Stimulated activated effector memory CD8-positive, alpha-beta T cell treated with anti-CD3 and anti-CD28 coated beads, Interleukin-12 subunit alpha, Interleukin-12 subunit beta, amount 100 ng/mL, for 72 hours (primary cell): ENCODE results near the gene WWOX.

Experiments used
- ATAC-seq: fragments of 150-1000 bp; cut with Tn5 transposase; 2 replicates; pipeline ENCODE4 v1.10.0; 2021
- DNase-seq, 2 donors: peaks; one replicate each; pipeline ENCODE4 v3.0.0; 2021 to 2022; ENCODE audit warnings: low spot score in 2 of 2
- H3K27ac Mint-ChIP-seq: one replicate; pipeline ENCODE4 v1.8.0; 2022; ENCODE audit warnings: mild to moderate bottlenecking, mixed read lengths
- H3K36me3 Mint-ChIP-seq: one replicate; pipeline ENCODE4 v1.8.0; 2022; ENCODE audit warnings: mild to moderate bottlenecking, mixed read lengths
- H3K4me1 Mint-ChIP-seq: one replicate; pipeline ENCODE4 v1.8.0; 2022; ENCODE audit warnings: mixed read lengths
- H3K4me3 Mint-ChIP-seq: one replicate; pipeline ENCODE4 v1.8.0; 2022; ENCODE audit warnings: mild to moderate bottlenecking, mixed read lengths
- H3K9me3 Mint-ChIP-seq: one replicate; pipeline ENCODE4 v1.8.0; 2022; ENCODE audit warnings: mixed read lengths

The WWOX gene

DNA sequence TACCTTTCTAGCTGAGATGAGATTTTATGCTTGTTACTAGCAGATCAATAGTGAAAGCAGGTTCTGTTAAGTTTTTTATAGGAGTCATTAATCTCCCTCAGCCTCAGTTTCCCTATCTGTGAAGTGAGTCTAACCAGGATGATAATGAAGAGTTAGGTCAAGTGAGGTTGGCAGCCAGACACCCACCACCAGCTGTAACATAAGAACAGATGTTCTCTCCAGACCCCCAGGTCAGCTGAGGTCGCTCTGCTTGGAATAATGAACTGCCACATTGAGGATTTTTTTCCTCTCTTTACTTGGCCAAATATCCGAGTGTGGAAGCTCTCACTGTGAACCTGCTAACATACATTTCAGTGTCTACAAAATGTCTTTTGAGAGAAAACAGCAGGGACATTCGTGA lies 389.6 kb downstream of the WWOX start:
- peaks cover 5% of the 10 kb centered on the region for H3K4me1 Mint-ChIP-seq
- H3K9me3 Mint-ChIP-seq: no peaks in the 10 kb centered on the region
- H3K36me3 Mint-ChIP-seq: no peaks in the 10 kb centered on the region
- DNase-seq (no peak), ATAC-seq (no peak)
- no peak overlapping the region for H3K27ac Mint-ChIP-seq
- no peak overlapping the region for H3K4me3 Mint-ChIP-seq

- no peak for DNase-seq
- Mint-ChIP-seq H3K4me1 (peaks cover 5% of the 10 kb centered on the region), H3K4me3 (no peak overlapping the region), H3K36me3 (no peaks in the 10 kb centered on the region), H3K9me3 (no peaks in the 10 kb centered on the region), H3K27ac (no peak overlapping the region)
- no peak for ATAC-seq
Observed at GRCh38 chr16:78489631-78490030, 390.2 kb downstream of the WWOX start.

- no peak overlapping the region for H3K4me3 Mint-ChIP-seq
- peaks cover 5% of the 10 kb centered on the region for H3K4me1 Mint-ChIP-seq
- no peak overlapping the region for H3K27ac Mint-ChIP-seq
- H3K36me3 Mint-ChIP-seq: no peaks in the 10 kb centered on the region
- DNase-seq: no peak
- no peak for ATAC-seq
- H3K9me3 Mint-ChIP-seq: no peaks in the 10 kb centered on the region
Observed at GRCh38 chr16:78490431-78490830, 391.0 kb downstream of the WWOX start.

GRCh38 chr16:78490847-78491246 lies 391.4 kb downstream of the WWOX start:
- no peak overlapping the region for H3K27ac Mint-ChIP-seq
- no peak overlapping the region for H3K4me3 Mint-ChIP-seq
- DNase-seq (no peak), ATAC-seq (no peak)
- H3K4me1 Mint-ChIP-seq: peaks cover 5% of the 10 kb centered on the region
- no peaks in the 10 kb centered on the region for H3K9me3 Mint-ChIP-seq
- no peaks in the 10 kb centered on the region for H3K36me3 Mint-ChIP-seq

DNA sequence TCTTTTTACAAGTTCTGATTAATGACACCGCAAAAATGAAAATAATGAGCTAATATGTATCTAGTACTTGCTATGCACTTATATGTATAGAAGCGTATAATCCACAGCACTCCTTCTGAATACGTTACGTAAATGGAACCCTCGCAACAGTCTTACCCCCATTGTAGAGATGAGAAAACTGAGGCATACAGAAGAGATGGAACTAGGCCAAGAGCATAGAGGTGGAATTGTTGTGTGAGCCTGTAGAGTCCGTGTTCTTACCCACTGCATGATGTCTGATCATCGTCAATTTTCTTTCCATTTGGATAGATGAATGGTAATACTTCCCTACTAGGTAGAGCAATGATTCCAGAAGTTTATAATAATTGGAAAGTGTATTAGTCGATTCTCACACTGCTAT lies 394.1 kb downstream of the WWOX start:
- H3K9me3 Mint-ChIP-seq: no peaks in the 10 kb centered on the region
- DNase-seq: no peak
- H3K4me1 Mint-ChIP-seq: peaks cover 5% of the 10 kb centered on the region
- no peak for ATAC-seq
- no peaks in the 10 kb centered on the region for H3K36me3 Mint-ChIP-seq
- no peak overlapping the region for H3K4me3 Mint-ChIP-seq
- H3K27ac Mint-ChIP-seq: no peak overlapping the region

DNA sequence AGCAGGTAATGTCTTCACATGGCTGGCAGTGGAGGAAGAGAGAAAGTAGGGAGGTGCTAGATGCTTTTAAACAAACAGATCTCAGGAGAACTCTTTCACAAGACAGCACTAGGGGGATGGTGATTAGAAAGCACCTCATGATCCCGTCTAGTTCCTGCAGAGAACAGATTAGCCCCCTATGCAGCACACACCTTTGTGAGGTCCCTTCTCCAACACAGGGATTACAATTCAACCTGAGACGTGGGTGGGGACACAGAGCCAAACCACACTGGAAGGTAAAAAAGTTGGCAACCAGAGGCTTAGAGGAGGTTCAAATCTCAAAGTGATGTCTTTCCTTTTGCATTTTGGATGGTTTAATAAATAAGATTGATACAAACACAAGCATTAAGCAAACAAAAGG lies 394.7 kb downstream of the WWOX start:
- Mint-ChIP-seq H3K4me3 (no peak overlapping the region), H3K27ac (no peak overlapping the region), H3K4me1 (peaks cover 5% of the 10 kb centered on the region), H3K9me3 (no peaks in the 10 kb centered on the region), H3K36me3 (no peaks in the 10 kb centered on the region)
- DNase-seq: no peak
- no peak for ATAC-seq

- DNase-seq: no peak
- ATAC-seq: no peak
- Mint-ChIP-seq H3K9me3 (no peaks in the 10 kb centered on the region), H3K27ac (no peak overlapping the region), H3K4me3 (no peak overlapping the region), H3K4me1 (peaks cover 5% of the 10 kb centered on the region), H3K36me3 (no peaks in the 10 kb centered on the region)
Observed at GRCh38 chr16:78494674-78495073, 395.2 kb downstream of the WWOX start.

DNA sequence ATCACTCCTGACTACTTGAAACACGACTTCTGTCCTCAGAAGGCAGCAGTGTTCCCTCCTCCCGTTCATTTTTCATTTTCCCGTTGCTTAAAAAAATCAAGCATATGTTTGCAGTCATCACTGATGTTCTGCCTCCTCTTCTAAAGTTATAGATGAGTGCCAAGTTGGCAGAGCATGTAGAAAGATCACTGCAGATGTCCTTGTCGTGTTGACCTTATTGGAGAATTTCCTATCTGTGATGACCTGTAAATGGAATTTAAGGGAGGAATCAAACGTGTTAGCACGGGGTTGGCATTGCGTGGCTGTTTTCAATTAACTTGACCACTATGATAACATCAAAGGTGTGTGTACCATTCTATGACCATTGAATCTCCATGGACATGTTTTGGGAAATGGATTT lies 396.7 kb downstream of the WWOX start:
- H3K9me3 Mint-ChIP-seq: no peaks in the 10 kb centered on the region
- H3K4me1 Mint-ChIP-seq: peaks cover 5% of the 10 kb centered on the region
- DNase-seq (no peak), ATAC-seq (no peak)
- no peaks in the 10 kb centered on the region for H3K36me3 Mint-ChIP-seq
- no peak overlapping the region for H3K27ac Mint-ChIP-seq
- no peak overlapping the region for H3K4me3 Mint-ChIP-seq

- no peak overlapping the region for H3K4me3 Mint-ChIP-seq
- H3K36me3 Mint-ChIP-seq: no peaks in the 10 kb centered on the region
- H3K9me3 Mint-ChIP-seq: no peaks in the 10 kb centered on the region
- no peak overlapping the region for H3K27ac Mint-ChIP-seq
- ATAC-seq: no peak
- DNase-seq: no peak
- no peaks in the 10 kb centered on the region for H3K4me1 Mint-ChIP-seq
Observed at GRCh38 chr16:78499399-78499798, 399.9 kb downstream of the WWOX start.

DNA sequence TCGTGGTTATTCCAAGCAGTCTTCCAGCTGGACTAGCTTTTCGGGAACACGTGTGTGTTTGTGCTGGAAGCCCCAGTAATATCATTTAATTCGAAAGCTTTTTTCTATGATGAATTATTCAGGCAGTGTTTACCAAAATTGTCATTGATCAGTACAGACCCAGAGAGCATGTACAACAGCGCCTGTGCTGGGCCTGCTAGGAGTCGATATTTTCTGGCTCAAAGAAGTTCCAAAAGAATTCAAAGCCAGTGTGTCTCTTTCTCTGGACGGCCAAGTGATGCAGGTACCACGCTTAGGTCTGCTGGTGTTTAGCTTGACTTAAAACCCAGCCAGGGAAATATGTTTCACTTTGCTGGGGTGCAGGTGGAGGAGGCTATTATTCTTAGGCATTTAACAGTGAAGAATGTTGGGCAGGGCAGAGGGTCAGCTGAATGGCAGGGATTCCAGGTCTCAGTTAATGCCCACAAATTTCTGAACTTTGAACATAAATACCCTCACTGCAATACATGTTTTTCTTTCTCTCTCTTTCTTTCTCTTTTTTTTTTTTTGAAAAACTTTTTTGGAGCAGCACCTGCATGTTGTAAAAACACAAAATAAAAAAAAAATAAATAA lies 401.3 kb downstream of the WWOX start:
- ATAC-seq: no peak
- no peak for DNase-seq
- peak overlapping the region; percentile 39 for H3K27ac Mint-ChIP-seq
- H3K4me3 Mint-ChIP-seq: no peak overlapping the region
- no peaks in the 10 kb centered on the region for H3K36me3 Mint-ChIP-seq
- no peaks in the 10 kb centered on the region for H3K9me3 Mint-ChIP-seq
- H3K4me1 Mint-ChIP-seq: no peaks in the 10 kb centered on the region

- no peaks in the 10 kb centered on the region for H3K9me3 Mint-ChIP-seq
- peak overlapping the region; percentile 39 for H3K27ac Mint-ChIP-seq
- DNase-seq (no peak), ATAC-seq (no peak)
- H3K36me3 Mint-ChIP-seq: no peaks in the 10 kb centered on the region
- no peak overlapping the region for H3K4me3 Mint-ChIP-seq
- H3K4me1 Mint-ChIP-seq: no peaks in the 10 kb centered on the region
Observed at GRCh38 chr16:78501744-78502143, 402.3 kb downstream of the WWOX start.

- no peak overlapping the region for H3K27ac Mint-ChIP-seq
- ATAC-seq (no peak), DNase-seq (no peak)
- H3K9me3 Mint-ChIP-seq: no peaks in the 10 kb centered on the region
- H3K36me3 Mint-ChIP-seq: no peaks in the 10 kb centered on the region
- no peak overlapping the region for H3K4me3 Mint-ChIP-seq
- no peaks in the 10 kb centered on the region for H3K4me1 Mint-ChIP-seq
Observed at GRCh38 chr16:78502812-78503350, 403.4 kb downstream of the WWOX start.

GRCh38 chr16:78503602-78504001 lies 404.1 kb downstream of the WWOX start:
- ATAC-seq (no peak), DNase-seq (peak; percentile 43 to 63)
- no peak overlapping the region for H3K27ac Mint-ChIP-seq
- H3K4me1 Mint-ChIP-seq: no peaks in the 10 kb centered on the region
- H3K4me3 Mint-ChIP-seq: no peak overlapping the region
- H3K36me3 Mint-ChIP-seq: no peaks in the 10 kb centered on the region
- no peaks in the 10 kb centered on the region for H3K9me3 Mint-ChIP-seq

- no peak overlapping the region for H3K4me3 Mint-ChIP-seq
- ATAC-seq (no peak), DNase-seq (no peak)
- H3K36me3 Mint-ChIP-seq: no peaks in the 10 kb centered on the region
- no peak overlapping the region for H3K27ac Mint-ChIP-seq
- no peaks in the 10 kb centered on the region for H3K9me3 Mint-ChIP-seq
- no peaks in the 10 kb centered on the region for H3K4me1 Mint-ChIP-seq
Observed at GRCh38 chr16:78504401-78504851, 405.0 kb downstream of the WWOX start.

DNA sequence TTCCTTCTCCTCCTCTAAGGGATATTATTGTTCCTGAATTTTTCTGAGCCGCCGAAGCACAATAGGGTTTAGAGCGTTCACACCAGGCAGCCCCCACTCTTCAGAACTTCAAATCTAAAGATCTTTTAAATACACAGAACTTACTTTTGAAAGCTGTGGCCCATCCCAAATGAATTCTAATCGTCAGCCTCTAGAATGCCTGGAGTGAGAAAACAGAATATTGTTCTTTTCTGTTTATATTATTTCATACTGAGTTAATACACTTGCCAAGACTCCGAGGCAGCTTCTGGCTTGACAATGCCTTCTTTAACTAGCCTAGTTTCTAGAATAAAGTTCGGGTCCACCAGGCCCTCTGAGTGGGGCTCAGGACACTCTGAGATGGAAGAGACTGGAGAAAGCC lies 405.6 kb downstream of the WWOX start:
- Mint-ChIP-seq H3K4me1 (no peaks in the 10 kb centered on the region), H3K36me3 (no peaks in the 10 kb centered on the region), H3K27ac (no peak overlapping the region), H3K9me3 (no peaks in the 10 kb centered on the region), H3K4me3 (no peak overlapping the region)
- ATAC-seq (no peak), DNase-seq (no peak)

GRCh38 chr16:78505544-78506366 lies 406.3 kb downstream of the WWOX start:
- no peak overlapping the region for H3K4me3 Mint-ChIP-seq
- DNase-seq (no peak), ATAC-seq (no peak)
- no peaks in the 10 kb centered on the region for H3K9me3 Mint-ChIP-seq
- no peaks in the 10 kb centered on the region for H3K36me3 Mint-ChIP-seq
- no peak overlapping the region for H3K27ac Mint-ChIP-seq
- H3K4me1 Mint-ChIP-seq: no peaks in the 10 kb centered on the region
